ENCODE results near the gene SRSF2.

GRCh38 chr17:76783146-76783545, 46.0 kb upstream of the SRSF2 start:
- TF ChIP-seq CTCF (IDR thresholded peaks at IDR 0.05; ENCODE audit: insufficient read depth, low read length, poor library complexity, severe bottlenecking) = no peak
- no peak for TF ChIP-seq EZH2phosphoT487 (conservative IDR thresholded peaks at IDR 0.05; ENCODE audit: low read length)
